Activated CD8-positive, alpha-beta memory T cell treated with anti-CD3 and anti-CD28 coated beads, Interleukin-2, amount 50 U/mL, for 1 hour (primary cell): ENCODE data around the gene SYT15.
"Not testable (repeated sequence)": the region's sequence is repeated elsewhere in the genome, so short reads cannot be mapped to it uniquely, and the experiment has no call there.

Experiments used
- DNase-seq: peaks from one replicate; pipeline ENCODE4 v3.0.0-alpha.2; 2020; ENCODE audit errors: extremely low read depth

SYT15 gene

DNA sequence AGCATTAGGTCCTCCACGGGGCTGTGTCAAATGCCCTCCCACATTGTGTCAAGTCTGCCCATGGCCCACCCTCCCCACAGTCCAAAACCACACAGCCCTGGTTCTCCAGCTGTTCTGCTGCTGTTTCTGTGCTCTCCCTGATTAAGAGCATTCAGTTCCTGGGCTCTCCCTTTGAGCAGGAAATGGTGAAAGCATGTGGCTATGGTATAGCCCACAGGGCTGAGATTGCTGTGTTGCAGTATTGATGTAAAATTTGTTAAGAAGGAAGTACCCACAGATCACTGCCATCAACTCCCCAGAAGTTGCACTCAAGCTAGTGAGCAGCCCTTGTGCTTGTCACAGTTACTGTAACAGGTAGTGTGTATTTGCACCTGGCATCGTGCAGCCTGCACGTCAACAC, 9.3 kb downstream of the SYT15 start:
- not testable (repeated sequence) for DNase-seq

DNA sequence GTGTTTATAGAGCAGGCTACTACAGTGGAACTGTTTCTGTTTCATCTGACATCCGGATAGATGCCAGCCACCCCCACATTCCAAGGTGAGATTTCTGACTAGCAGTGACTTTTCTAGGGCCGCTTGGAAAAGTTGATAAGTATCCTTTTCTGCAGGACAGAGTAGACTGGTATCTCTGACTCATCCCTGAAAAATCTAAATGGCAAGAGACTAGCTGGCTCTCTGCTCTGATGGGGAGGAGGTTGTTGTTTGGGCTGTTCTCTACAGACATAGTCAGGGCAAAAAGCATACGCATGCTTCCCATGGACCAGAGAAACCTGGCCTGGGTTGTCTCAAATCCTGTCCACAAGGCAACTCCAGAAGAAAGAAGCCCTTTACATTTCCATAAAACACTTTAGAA, 10.7 kb downstream of the SYT15 start:
- not testable (repeated sequence) for DNase-seq

DNA sequence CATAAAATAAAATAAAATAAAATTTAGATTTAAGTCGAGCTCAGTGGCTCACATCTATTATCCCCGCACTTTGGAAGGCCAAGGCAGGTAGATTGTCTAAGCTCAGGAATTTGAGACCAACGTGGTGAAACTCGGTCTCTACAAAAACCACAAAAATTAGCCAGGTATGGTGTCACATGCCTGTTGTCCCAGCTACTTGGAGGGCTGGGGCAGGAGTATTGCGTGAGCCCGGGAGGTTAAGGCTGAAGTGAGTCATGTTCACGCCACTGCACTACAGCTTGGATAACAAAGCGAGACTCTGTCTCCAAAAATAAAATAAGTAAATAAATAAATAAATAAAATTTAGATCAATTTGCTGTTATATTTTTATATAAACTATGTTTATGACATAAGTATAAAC, 12.1 kb downstream of the SYT15 start:
- not testable (repeated sequence) for DNase-seq

DNA sequence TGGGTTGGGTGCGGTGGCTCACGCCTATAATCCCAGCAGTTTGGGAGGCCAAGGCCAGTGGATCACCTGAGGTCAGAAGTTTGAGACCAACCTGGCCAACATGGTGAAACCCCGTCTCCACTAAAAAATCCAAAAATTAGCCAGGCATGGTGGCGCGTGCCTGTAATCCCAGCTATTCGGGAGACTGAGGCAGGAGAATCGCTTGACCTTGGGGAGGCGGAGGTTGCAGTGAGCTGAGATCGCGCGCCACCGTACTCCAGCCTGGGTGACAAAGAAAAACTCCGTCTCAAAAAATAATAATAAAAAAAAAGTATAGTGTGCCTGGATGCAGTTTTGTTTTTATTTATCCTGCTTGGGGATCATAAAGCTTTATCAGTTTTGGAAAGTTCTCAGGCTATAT, 14.4 kb downstream of the SYT15 start:
- DNase-seq: not testable (repeated sequence)

DNA sequence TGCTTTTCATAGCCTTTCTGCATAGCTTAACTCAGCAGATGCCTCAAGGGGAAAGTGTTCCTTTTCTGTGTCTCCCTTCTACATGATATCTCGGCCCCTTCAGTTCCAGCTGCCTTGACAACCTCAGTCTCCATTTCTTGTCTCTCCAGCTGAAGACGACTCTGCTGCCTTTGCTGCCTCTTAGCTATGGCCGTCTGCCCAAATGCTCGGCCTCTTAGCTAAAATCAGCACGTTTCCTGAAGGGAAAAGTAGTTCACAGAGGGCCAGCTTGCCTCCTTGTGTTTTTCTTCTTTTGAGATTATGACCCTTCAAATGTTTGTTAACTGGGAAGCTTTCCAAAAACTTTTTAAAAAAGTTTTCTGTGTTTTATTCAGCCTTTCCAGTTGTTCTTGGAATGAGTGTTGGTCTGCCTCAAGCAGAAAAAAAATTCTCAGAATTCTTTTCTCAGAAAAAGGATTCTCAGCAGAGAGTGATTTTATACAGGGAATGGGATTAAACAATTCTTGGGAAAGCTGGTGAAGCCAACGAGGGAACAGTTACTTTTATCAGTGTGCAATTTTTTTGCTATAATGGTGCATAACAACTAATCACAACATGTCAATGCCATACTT, 15.6 kb downstream of the SYT15 start:
- not testable (repeated sequence) for DNase-seq

DNA sequence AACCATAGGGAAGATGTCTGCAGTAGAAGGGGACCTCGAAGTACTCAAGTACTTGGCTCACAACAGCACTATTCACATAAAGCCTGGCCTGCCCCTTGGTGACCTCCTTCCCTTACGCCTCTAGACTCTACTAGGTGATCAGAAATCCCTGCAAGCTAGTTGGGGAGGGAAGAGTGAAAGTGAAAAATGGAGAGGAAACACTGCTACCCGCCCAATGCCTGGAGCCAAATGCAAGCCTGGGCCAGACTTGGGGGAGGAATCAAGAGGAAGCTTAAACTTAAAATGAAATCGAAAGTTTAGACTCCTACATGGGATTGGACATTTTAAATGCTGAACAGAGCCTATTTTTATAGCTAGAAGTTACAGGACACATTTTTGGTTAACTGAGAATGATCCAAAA, 17.6 kb downstream of the SYT15 start:
- not testable (repeated sequence) for DNase-seq

DNA sequence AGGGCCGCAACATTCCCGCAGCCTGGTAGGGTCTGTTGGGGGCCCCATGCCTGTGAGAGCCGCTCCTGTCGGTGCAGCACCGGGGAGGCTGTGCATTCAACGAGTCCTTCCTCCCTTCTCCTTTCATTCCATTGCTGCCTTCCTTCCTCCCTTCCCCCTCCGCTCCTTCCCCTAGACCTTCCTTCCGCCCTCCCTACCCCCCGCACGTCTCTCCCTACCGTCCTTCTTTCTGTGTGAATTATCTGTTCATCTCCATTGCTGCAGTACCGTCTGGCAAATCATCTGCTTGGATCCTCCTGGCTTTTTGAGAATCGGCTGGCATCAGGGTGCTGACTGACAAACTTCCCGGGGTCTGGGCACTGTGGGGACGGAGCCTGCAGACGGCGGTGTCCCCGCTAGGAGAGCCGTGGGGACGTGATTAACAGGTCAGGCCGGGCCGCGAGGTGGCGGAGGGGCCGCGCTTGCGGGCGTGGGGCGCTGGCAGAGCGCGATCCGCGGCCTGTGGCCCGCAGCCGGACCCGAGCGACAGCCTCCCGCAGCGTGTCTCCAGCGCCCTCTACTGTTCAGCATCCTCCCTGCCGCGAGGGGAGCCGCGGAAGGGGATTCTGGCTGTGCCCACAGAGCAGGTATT, 18.8 kb downstream of the SYT15 start:
- not testable (repeated sequence) for DNase-seq

DNA sequence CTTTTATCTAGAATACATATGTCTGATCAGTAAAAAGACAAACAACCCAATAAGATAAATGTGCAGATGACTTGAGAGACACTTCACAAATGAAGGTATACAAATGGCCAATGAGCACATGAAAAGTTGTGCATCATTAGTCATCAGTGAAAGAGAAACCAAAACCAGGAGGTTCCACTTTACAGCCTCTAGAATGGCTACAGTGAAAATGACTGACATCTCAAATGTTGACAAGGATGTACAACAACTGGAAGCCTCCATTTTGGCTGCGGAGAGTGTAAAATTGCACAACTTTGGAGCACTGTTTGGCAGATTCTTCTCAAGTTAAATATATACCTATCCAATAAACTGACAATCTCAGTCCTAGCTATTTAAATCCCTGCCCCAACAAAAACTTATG, 21.6 kb downstream of the SYT15 start:
- not testable (repeated sequence) for DNase-seq

DNA sequence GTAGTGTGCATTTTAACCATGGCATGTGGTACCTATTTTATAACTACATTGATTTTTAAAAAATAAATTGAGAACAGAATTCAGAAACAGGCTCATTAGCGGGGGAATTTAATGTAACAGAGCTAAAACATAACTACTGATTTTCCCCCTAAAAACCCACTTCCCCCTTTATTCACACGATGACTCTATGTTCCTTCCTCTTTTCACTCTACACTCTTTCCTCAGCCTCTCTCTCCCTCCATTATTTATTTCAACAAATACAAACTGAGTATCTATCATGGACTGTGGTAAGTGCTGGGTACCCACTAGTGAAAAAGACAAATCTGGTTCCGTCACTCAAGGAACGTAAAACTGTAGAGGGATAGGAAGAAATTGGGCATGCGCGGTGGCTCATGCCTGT, 36.6 kb downstream of the SYT15 start:
- DNase-seq: not testable (repeated sequence)

DNA sequence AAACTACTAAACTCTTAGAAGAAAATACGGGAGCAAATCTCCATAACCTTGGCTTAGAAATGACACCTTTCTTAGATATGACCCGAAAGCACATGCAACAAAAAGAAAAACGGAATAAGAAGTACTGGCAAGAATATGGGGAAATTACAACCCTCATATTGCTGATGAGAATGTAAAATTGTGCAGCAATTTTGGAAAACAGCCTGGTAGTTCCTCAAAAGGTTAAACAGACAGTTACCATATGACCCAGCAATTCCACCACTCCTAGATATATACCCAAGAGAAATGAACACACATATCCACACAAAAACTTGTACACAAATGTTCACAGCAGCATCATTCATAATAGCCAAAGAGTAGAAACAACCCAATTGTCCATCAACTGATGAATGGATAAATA, 37.3 kb downstream of the SYT15 start:
- DNase-seq: not testable (repeated sequence)

DNA sequence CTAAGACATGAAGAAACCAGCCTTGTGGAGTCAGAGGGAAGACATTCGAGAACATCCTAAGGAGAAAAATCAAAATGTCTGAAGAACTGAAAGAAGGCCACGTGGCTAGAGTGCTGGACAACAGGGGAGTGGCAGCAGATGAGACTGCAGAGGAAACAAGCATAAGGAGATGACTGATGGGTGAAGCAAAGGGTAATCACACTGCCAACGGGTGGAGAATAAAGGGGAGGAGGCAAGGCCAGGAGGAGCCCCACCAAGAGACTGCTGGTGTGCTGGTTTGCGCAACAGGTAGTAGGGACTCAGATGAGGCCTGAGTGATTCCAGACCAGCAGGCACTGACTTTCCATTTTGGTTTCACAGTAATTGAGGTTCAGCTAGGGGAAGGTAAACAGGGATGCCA, 38.2 kb downstream of the SYT15 start:
- not testable (repeated sequence) for DNase-seq

DNA sequence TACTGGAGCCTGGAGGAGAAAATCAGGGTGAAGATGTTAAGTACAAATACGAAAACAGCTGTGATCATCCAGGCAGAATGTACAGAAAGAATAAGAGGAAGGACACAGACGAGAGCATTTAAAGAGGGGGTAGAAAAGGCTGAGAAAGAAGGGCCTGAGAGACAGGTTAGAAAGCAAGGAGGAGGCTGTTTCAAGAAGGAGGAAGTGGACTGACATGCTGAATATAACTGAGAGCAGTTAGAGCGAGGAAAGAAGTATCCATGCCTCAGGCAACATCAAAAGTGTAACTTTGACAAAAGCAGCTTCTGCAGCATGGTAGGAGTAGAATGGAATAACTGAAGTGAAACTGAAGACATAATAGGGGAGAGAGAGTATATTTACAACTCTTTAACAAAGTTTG, 39.0 kb downstream of the SYT15 start:
- DNase-seq: not testable (repeated sequence)

DNA sequence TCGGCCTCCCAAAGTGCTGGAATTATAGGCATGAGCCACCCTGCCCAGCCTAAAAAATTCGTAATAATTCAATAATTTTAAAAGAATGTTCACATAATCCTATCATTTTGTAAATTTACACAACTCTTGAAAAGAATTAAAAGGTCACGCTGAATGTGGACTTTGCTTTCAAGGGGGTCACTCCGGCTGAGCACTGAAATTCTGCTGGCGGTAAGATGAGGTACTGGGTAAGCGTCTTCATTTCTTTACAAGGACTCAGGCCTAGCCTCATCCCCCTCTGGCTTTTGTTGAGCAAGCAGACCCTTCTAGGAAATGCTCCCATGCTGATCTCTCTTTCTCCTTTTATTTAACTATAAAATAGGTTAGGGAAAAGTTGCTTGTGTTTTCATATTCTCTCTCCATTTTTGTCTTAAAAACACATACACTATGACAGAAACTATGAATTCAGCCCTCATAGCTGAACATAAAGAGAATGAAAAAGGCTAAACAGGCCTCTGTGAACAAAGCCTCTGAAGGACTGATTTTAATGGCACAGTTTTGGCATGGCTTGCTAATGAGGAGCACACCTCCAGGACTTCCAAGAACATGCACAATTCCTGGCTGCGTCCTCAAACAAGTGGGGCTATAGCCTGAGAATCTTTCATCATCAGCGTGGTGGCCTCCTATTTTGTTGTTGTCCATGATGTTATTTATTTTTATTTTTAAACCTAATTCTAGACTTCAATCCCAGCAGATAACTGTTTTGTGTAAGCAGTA, 45.1 kb downstream of the SYT15 start:
- DNase-seq: not testable (repeated sequence)

DNA sequence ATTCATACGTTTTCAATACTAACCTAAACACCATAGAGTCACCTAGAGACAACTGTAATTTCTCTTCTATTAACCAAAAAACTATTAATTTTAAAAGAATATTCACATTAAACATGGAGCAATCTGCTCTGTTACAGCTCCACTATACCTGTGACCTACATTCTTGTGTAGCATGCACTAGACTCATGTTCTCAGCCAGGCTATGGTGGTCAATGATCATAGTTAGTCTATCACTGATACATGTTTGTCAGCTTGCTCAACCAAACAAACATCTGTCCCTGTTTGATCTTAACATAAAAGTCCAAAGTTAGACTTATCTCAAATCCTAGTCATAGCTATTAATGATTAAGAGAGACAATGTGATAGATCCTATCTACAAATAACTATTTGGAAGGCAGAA, 50.9 kb downstream of the SYT15 start:
- not testable (repeated sequence) for DNase-seq

DNA sequence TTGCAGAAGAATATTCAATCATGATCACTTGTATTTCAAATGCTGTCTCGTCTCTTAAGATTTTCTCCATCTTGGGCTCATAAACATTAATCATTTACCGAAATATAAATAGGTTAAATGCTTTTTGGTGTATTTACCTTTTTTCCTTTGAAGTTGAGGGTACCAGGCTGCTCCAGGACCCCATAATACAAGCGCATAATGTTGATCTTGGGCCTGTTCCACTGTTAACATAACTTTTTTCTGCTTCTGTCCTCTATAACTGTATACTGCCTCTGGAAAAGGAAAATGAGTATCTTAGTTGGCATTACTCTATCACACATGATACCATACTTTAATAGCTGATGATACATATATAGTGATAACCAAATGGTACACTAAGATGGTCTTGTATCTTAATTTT, 51.9 kb downstream of the SYT15 start:
- not testable (repeated sequence) for DNase-seq

DNA sequence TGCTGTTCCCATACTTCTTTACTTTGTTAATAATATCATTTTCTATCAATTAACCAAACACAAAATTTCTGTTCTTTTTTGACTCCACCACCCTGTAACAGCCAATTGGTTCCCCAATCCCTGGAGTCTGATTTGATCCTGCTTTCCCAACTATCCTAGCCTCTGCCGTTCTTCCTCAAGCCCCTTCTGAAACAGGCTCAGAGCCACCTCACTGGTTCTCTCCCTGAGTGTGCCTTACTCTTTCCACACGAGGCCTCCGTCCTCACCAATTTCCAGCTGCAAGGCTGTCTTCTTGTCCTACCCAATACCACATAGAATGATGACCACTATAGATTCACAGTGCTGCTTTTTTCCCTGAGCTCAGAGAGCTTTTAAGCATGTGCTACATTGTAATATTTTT, 52.8 kb downstream of the SYT15 start:
- not testable (repeated sequence) for DNase-seq

DNA sequence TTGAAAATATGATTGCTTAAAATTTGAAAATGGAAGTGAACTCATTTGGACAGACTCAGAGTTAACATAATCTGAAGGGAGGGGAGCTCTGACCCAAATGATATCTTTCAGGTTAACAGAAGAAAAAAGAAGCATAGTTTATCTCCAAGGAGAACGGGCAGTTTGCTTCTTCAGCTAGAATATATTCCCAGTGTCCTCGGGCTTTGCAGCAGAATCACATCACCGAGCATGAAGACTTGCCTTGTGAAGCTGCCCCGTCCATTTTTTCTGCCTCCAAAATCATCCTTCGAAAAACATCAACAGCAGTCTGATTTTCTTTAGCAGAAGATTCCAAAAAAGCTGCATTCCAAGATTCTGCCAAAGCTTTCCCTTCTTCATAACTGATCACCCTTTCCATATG, 55.8 kb downstream of the SYT15 start:
- DNase-seq: not testable (repeated sequence)

DNA sequence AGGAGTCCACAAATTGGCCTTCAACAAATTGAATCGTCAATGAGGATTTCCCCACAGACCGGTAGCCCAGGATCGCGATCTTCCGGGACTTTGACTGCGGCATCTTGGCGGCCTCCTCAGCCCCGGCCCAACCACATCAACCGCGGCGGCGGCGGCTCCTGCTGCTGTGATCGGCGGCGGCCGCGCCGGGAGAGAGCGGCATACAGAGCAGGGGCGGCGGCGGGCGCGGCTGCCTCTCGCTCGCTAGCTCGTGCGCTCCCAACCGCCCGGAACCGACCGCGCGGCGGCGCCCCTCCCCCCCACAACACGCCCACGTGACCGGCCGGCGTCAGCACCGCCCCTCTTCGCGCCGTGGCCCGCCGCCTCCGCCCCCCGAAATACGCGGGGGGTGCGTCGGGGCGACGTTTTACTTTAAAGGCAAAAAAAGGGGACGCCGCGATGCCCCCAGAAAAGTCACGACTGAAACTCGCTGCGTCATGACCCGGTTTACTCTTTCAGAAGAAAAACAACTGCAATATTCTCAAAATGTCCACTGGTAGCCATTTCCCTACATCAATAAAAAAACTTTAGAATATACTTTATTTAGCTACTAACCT, 56.5 kb downstream of the SYT15 start:
- DNase-seq: not testable (repeated sequence)

DNA sequence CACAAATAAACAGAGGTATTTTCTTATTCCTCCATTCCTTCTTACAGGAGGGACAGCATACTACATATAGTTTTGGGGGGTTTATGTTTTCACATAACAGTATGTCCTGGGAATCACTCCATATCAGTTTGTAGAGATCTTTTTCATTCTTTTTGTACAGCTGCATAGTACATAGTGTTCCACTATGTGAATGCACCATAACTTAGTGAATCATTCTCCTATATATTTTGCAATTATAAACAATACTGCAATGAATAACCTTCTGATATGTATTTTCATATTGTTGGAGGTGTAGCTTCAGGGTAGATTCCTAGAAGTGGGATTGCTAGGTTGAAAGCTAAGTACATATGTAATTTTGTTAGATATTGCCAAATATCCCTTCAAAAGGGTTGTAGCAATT, 61.1 kb downstream of the SYT15 start:
- DNase-seq: not testable (repeated sequence)
